ENCODE data around the gene AGTRAP. TPM values are rescaled to one million over a fixed set of nuclear protein-coding genes. Genes with fewer than 3 reads are reported as not detected.

The AGTRAP gene
- polyA plus RNA-seq, 3 donors = 420 to 938 (median 842) TPM

DNA sequence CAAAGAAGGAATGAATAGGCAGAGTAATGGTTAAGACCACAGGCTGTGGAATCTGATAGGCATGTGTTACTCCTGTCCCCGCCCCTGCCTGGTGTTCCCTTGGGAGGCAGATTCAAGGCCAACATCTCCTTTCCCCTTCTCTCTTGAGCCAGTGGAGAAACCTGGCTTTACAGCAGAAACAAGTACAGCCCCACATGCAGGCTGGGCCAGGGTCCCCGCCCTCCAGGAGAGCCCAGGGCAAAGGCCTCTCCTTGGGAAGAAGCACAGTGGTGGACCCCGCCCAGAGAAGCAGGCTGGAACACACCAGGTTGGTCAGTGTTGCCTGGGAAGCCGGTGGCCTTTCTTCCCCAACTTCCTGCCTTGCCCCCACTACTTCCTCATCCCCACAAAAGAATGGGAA, 32.9 kb downstream of the AGTRAP start:
- Histone ChIP-seq H3K4me2 (replicated peaks; ENCODE audit: extremely low read depth, low read length, poor library complexity, severe bottlenecking) (no peak overlapping the region), H3K36me3 (replicated peaks in 1 of 2; ENCODE audit: control insufficient read depth in 1 of 2, insufficient read depth in 2 of 2, low read length in 2 of 2) (no peaks in the 10 kb centered on the region), H3K4me1 (ENCODE audit: control insufficient read depth in 1 of 2, insufficient read depth in 2 of 2, low read length in 2 of 2) (peaks cover 4 to 10% of the 10 kb centered on the region in 2 donors), H3K4me3 (replicated peaks in 1 of 3; ENCODE audit: low read depth in 2 of 3, low read length in 3 of 3) (no peak overlapping the region), H3K79me2 (ENCODE audit: insufficient read depth, low read length) (no peaks in the 10 kb centered on the region), H2AFZ (ENCODE audit: insufficient read depth, low read depth, low read length, poor library complexity, severe bottlenecking) (no peak overlapping the region), H3K9me3 (replicated peaks in 1 of 2; ENCODE audit: control insufficient read depth in 1 of 2, insufficient read depth in 1 of 2, low read length in 2 of 2) (no peaks in the 10 kb centered on the region), H4K20me1 (ENCODE audit: insufficient read depth, low read length) (no peaks in the 10 kb centered on the region), H3K27ac (ENCODE audit: low read depth in 1 of 2, low read length in 2 of 2) (no peak overlapping the region), H3K27me3 (ENCODE audit: control insufficient read depth in 2 of 2, insufficient read depth in 2 of 2, low read length in 2 of 2) (no peaks in the 10 kb centered on the region), H3K9ac (ENCODE audit: insufficient read depth, low read length, poor library complexity, severe bottlenecking) (peak overlapping the region; percentile 36)
- H3K36me3 Mint-ChIP-seq = no peaks in the 10 kb centered on the region
- no peak overlapping the region for H3K4me3 Mint-ChIP-seq
- no peaks in the 10 kb centered on the region for H3K9me3 Mint-ChIP-seq
- peaks cover 6% of the 10 kb centered on the region for H3K4me1 Mint-ChIP-seq
- 75% methylated on average over 1 of the region's 4 CpGs for WGBS (ENCODE audit: insufficient coverage)
- DNase-seq = no peak
- peaks cover 0 to 5% (median 1%) of the 10 kb centered on the region in 3 donors for H3K27me3 Mint-ChIP-seq (ENCODE audit: low read depth in 3 of 3)
- intact Hi-C loops (cut with micrococcal nuclease) = no loop called here
- no peak for TF ChIP-seq CTCF (IDR thresholded peaks at IDR 0.05)
- no peak overlapping the region for H3K27ac Mint-ChIP-seq

DNA sequence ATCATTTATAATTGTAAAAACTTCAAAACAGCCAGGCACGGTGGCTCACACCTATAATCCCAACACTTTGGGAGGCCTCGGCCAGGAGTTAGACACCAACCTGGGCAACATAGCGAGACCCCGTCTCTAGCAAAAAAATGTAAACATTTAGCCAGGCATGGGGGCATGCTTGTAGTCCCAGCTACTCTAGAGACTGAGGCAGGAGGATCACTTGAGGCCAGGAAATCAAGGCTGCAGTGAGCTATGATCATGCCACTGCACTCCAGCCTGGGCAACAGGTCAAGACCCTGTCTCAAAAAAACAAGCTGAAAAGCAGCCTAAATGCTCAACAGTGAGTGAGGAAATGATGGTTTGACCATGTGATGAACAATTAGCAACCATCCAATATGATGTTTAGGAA, 33.3 kb downstream of the AGTRAP start:
- no peaks in the 10 kb centered on the region for H3K36me3 Mint-ChIP-seq
- Histone ChIP-seq H3K9me3 (replicated peaks in 1 of 2; ENCODE audit: control insufficient read depth in 1 of 2, insufficient read depth in 1 of 2, low read length in 2 of 2) (no peaks in the 10 kb centered on the region), H2AFZ (ENCODE audit: insufficient read depth, low read depth, low read length, poor library complexity, severe bottlenecking) (no peak overlapping the region), H3K4me1 (ENCODE audit: control insufficient read depth in 1 of 2, insufficient read depth in 2 of 2, low read length in 2 of 2) (peaks cover 4 to 10% of the 10 kb centered on the region in 2 donors), H3K9ac (ENCODE audit: insufficient read depth, low read length, poor library complexity, severe bottlenecking) (peak overlapping the region; percentile 36), H4K20me1 (ENCODE audit: insufficient read depth, low read length) (no peaks in the 10 kb centered on the region), H3K4me3 (replicated peaks in 1 of 3; ENCODE audit: low read depth in 2 of 3, low read length in 3 of 3) (no peak overlapping the region), H3K27ac (ENCODE audit: low read depth in 1 of 2, low read length in 2 of 2) (no peak overlapping the region), H3K4me2 (replicated peaks; ENCODE audit: extremely low read depth, low read length, poor library complexity, severe bottlenecking) (no peak overlapping the region), H3K36me3 (replicated peaks in 1 of 2; ENCODE audit: control insufficient read depth in 1 of 2, insufficient read depth in 2 of 2, low read length in 2 of 2) (no peaks in the 10 kb centered on the region), H3K79me2 (ENCODE audit: insufficient read depth, low read length) (no peaks in the 10 kb centered on the region), H3K27me3 (ENCODE audit: control insufficient read depth in 2 of 2, insufficient read depth in 2 of 2, low read length in 2 of 2) (no peaks in the 10 kb centered on the region)
- H3K27ac Mint-ChIP-seq = no peak overlapping the region
- WGBS (ENCODE audit: insufficient coverage) = 90% methylated on average over 3 of the region's 4 CpGs
- H3K4me1 Mint-ChIP-seq = peaks cover 6% of the 10 kb centered on the region
- DNase-seq = no peak
- intact Hi-C loops (cut with micrococcal nuclease) = no loop called here
- H3K4me3 Mint-ChIP-seq = no peak overlapping the region
- no peak for TF ChIP-seq CTCF (IDR thresholded peaks at IDR 0.05)
- peaks cover 0 to 5% (median 0%) of the 10 kb centered on the region in 3 donors for H3K27me3 Mint-ChIP-seq (ENCODE audit: low read depth in 3 of 3)
- no peaks in the 10 kb centered on the region for H3K9me3 Mint-ChIP-seq

Data from CD14-positive monocyte (primary cell).